ENCODE results near the gene MAP3K19. TPM values are rescaled to one million over a fixed set of nuclear protein-coding genes. Genes with fewer than 3 reads are reported as not detected.

MAP3K19 gene
- total RNA-seq, 1 experiment from 2014 or later = not detected

GRCh38 chr2:135059577-135059976, 12.3 kb upstream of the MAP3K19 start:
- CTCF ChIA-PET = no interaction called here
- H3K27me3 ChIP-seq (ENCODE audit: insufficient read depth, low read length) = no peaks in the 10 kb centered on the region
- H3K27ac ChIP-seq (ENCODE audit: low read depth, low read length) = no peak overlapping the region
- intact Hi-C loops (cut with micrococcal nuclease) = no loop called here
- no peak overlapping the region for H3K9ac ChIP-seq (ENCODE audit: low read length)
- no peaks in the 10 kb centered on the region for H3K4me1 ChIP-seq (ENCODE audit: control insufficient read depth in 1 of 2, insufficient read depth in 2 of 2, low read length in 2 of 2)
- POLR2A ChIA-PET = no interaction called here
- no peak overlapping the region for H3K4me3 ChIP-seq (replicated peaks in 1 of 2; ENCODE audit: low read depth in 1 of 2, low read length in 2 of 2)
- ATAC-seq (no peak), DNase-seq (ENCODE audit: low read depth, low spot score) (no peak)
- BruUV-seq (replicated peaks) = no TSS peak
- no peak overlapping the region for H3K4me2 ChIP-seq (ENCODE audit: low read length)
- TF ChIP-seq CTCF (IDR thresholded peaks at IDR 0.05 in 2 of 3, conservative IDR thresholded peaks at IDR 0.05 in 1 of 3; ENCODE audit: borderline replicate concordance in 1 of 3, insufficient read depth in 1 of 3, low read depth in 2 of 3, low read length in 2 of 3) (no peak), POLR2A (IDR thresholded peaks at IDR 0.05; ENCODE audit: borderline replicate concordance, extremely low read depth, insufficient read depth, insufficient read length) (no peak), MAX (IDR thresholded peaks at IDR 0.05) (no peak), EZH2 (IDR thresholded peaks at IDR 0.05) (no peak), YY1 (IDR thresholded peaks at IDR 0.05; ENCODE audit: extremely low read depth, insufficient replicate concordance, low read depth, low read length) (no peak), POLR2AphosphoS5 (IDR thresholded peaks at IDR 0.05; ENCODE audit: low read depth, low read length) (no peak)
- H3K9me2 ChIP-seq (ENCODE audit: insufficient read depth) = no peaks in the 10 kb centered on the region
- no peaks in the 10 kb centered on the region for H4K20me1 ChIP-seq (ENCODE audit: insufficient read depth)
- peaks cover 9 to 17% of the 10 kb centered on the region in 2 experiments; a peak in 3 of 4 replicates for H3K36me3 ChIP-seq (ENCODE audit: control insufficient read depth in 1 of 2, insufficient read depth in 2 of 2, low read length in 2 of 2)
- no peaks in the 10 kb centered on the region for H3K9me3 ChIP-seq (ENCODE audit: control insufficient read depth in 1 of 2, insufficient read depth in 1 of 2, low read depth in 1 of 2, low read length in 2 of 2)
- RAD21 ChIA-PET (ENCODE audit: low non-redundant PET in 1 of 2, low total read pairs in 2 of 2, uncharacterized antibody in 2 of 2, unreplicated experiment in 2 of 2) = no interaction called here
- H2AFZ ChIP-seq (ENCODE audit: low read depth, low read length, poor library complexity, severe bottlenecking) = no peak overlapping the region
- peaks cover 91% of the 10 kb centered on the region for H3K79me2 ChIP-seq (ENCODE audit: insufficient read depth, low read length)

- Histone ChIP-seq H3K4me3 (replicated peaks in 1 of 2; ENCODE audit: low read depth in 1 of 2, low read length in 2 of 2) (no peak overlapping the region), H3K9ac (ENCODE audit: low read length) (no peak overlapping the region), H3K4me1 (ENCODE audit: control insufficient read depth in 1 of 2, insufficient read depth in 2 of 2, low read length in 2 of 2) (peaks cover 7 to 9% of the 10 kb centered on the region in 2 experiments; a peak in 2 of 4 replicates), H3K79me2 (ENCODE audit: insufficient read depth, low read length) (peaks cover 88% of the 10 kb centered on the region), H3K36me3 (ENCODE audit: control insufficient read depth in 1 of 2, insufficient read depth in 2 of 2, low read length in 2 of 2) (peaks cover 9 to 12% of the 10 kb centered on the region in 2 experiments; a peak in 2 of 4 replicates), H3K27me3 (ENCODE audit: insufficient read depth, low read length) (no peaks in the 10 kb centered on the region), H3K9me3 (ENCODE audit: control insufficient read depth in 1 of 2, insufficient read depth in 1 of 2, low read depth in 1 of 2, low read length in 2 of 2) (no peaks in the 10 kb centered on the region), H3K4me2 (ENCODE audit: low read length) (no peak overlapping the region), H2AFZ (ENCODE audit: low read depth, low read length, poor library complexity, severe bottlenecking) (no peak overlapping the region), H3K9me2 (ENCODE audit: insufficient read depth) (no peaks in the 10 kb centered on the region), H4K20me1 (ENCODE audit: insufficient read depth) (no peaks in the 10 kb centered on the region), H3K27ac (ENCODE audit: low read depth, low read length) (no peak overlapping the region)
- ChIA-PET RAD21 (ENCODE audit: low non-redundant PET in 1 of 2, low total read pairs in 2 of 2, uncharacterized antibody in 2 of 2, unreplicated experiment in 2 of 2) (no interaction called here), CTCF (interaction anchor here (1.6 kb wide), 1 partner anchor 14 kb away, joined by 3 read pairs; no protein-coding TSS in a partner anchor), POLR2A (no interaction called here)
- BruUV-seq (replicated peaks) = no TSS peak
- no peak for TF ChIP-seq EZH2 (IDR thresholded peaks at IDR 0.05)
- no peak for TF ChIP-seq SP1 (IDR thresholded peaks at IDR 0.05; ENCODE audit: low read depth)
- TF ChIP-seq ZFX (IDR thresholded peaks at IDR 0.05) = no peak
- peak; percentile 83 for TF ChIP-seq CEBPB (IDR thresholded peaks at IDR 0.05; ENCODE audit: low read depth)
- no peak for TF ChIP-seq FOSL1 (IDR thresholded peaks at IDR 0.05; ENCODE audit: low read depth)
- TF ChIP-seq ELF1 (IDR thresholded peaks at IDR 0.05; ENCODE audit: borderline replicate concordance, low read depth) = no peak
- intact Hi-C loops (cut with micrococcal nuclease) = no loop called here
- no peak for ATAC-seq
- DNase-seq (ENCODE audit: low read depth, low spot score) = peak; percentile 12
These were observed 9.5 kb upstream of the MAP3K19 start for GRCh38 chr2:135056790-135057189.

All from HCT116 (cell line).